ENCODE measurements around the gene DMRT2.

- peak; percentile 98 for TF ChIP-seq CTCF (conservative IDR thresholded peaks at IDR 0.05; ENCODE audit: low read length)
- no peak for TF ChIP-seq EZH2phosphoT487 (IDR thresholded peaks at IDR 0.05; ENCODE audit: borderline replicate concordance)
Measured at GRCh38 chr9:1009101-1009707, 41.0 kb upstream of the DMRT2 start.
